Left hindlimb (tissue), 1 donor: ENCODE results near the gene DLEU7.

Experiments
- DNase-seq: peaks from one replicate; pipeline ENCODE4 v3.0.0-alpha.2; 2018

The DLEU7 gene

DNA sequence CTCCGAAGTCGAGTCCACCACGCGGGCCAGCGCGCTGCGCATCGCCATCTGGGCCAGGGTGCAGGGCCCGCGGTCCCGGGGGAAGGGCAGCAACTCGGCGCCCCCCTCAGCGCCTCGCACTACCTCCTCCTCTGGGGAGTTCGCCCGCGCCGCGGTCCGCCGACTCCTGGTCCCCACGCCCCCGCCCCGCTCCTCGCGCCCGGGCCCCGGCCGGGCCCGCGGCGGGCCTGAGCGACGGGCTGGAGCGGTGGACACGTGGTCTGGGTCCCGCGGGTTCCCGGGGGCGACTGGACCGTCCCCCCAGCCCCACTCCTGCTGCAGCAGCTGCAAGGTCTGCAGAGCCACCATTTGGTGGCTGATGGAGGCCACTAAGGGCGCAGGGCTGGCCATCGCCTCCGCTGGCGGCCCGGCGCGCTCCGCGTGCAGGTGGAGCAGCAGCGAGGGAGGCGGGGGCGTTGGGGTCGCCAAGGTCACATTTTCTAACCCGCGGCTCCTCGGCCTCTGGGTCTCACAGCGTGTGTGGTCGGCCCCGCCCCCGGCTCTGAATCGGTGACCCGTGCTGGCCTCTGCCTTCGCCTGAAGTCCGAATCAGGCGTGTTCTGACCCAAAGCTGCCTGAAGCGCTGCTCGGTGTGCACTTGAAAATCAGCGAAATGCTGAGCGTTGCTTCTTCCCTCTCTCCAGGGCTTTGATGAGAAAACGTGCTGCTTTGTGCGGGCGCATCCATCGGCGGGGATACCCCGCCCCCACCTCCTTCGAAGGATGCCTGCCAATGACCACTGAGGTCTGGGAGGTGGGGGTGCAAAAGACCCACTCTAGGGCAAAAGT lies at the start of gene DLEU7:
Gene DLEU7 (minus strand): TSS at position 436 of the 827 bp plus-strand sequence. CDS start 46 bp downstream, at position 390.
- DNase-seq = peak; percentile 40

DNA sequence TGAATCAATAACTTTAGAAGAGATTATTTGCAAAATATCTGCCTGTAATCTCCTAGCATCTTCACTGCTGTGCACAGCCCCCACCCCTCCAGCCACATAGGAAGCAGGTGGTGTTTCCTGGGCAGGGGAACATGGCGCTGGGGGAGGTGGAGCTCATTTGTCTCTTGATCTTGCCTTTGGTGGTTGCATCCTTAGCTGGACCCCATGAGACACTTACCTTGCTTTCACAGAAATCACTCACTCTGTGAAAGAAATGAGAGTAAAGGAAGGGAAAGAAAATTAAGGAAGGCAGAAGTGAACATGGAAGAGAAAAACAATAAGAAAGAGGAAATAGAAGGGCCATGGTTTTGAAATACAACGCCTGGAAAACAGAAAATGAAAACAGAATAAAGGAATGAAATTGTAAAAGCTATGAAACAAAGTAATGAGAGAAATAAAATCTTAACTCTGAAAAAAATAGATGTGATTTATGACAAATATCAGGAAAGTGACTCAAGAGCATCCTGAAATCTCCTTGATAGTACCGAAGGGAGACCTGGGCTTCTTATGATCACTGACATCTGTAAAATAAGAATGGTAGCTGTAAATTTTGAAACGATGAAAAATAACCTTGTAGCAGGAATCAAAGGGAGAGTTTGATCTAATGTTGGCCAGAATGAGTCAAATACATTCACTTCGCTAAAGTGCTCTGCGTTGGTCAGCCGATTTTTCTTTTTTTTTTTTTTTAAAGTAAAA lies 48.9 kb upstream of the DLEU7 start:
- no peak for DNase-seq

- DNase-seq = no peak
These were observed 47.7 kb upstream of the DLEU7 start for GRCh38 chr13:50891206-50891605.

- DNase-seq = no peak
These were observed 45.8 kb upstream of the DLEU7 start for GRCh38 chr13:50889317-50889716.

GRCh38 chr13:50888362-50888761 lies 44.9 kb upstream of the DLEU7 start:
- DNase-seq = no peak

DNA sequence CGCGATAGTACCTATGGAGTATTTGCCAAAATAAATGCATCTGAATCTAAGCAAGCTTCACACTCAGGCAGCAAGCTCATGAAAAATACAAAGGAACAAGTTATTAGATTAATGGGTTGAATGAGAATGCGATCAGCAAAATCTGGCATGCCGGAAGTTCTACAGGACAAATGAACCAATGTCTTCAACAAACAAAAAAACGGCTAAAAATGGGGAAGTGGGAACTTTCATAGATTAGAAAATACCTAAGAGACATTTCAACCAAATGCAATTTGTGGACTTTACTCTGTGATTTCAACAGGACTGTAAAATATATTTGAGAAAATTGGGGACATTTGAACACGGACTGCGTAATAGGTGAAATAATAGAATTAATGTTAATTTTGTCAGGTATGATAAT lies 43.7 kb upstream of the DLEU7 start:
- no peak for DNase-seq

- DNase-seq = no peak
These were observed 40.8 kb upstream of the DLEU7 start for GRCh38 chr13:50884265-50884664.

- DNase-seq = no peak
These were observed 40.2 kb upstream of the DLEU7 start for GRCh38 chr13:50883728-50884127.

DNA sequence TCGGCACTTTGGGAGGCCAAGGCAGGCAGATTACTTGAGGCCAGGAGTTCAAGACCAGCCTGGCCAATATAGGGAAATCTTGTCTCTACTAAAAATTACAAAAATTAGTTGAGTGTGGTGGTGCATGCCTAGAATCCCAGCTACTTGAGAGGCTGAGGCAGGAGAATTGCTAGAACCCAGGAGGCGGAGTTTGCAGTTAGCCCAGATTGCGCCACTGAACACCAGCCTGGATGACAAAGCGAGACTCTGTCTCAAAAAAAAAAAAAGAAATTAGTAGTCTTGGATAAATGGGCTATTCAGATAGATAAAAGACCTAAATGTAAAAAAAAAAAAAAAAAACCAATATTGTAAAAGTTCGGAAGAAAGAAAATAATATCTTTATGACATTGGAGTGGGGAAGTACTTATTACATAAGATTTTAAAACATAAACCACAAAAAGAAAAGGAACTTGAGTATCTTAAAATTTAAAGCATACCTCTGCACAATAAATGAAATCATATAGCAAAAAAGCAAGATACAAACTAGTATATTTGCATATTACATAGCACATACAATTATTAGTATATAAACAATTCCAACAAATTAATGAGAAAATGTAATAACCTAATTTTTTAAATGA lies 39.4 kb upstream of the DLEU7 start:
- DNase-seq = no peak

DNA sequence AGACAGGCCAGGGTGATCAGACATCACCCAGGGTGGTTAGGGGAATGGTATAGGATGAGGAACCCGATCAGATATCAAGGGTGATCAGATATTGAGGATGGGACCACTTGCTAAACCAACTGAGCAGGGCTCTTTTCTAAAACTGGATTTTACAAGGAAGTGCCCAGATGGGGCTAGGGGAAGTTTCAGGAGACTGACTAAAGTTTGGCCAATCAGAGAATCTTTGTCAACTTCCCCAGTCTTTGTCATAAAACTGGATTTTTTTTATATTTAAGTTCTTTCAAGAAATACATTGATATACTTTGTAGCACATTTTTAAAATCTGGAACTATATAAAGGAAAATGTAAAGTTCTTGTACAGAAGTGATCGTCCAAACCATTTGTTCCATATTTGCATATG lies 30.5 kb upstream of the DLEU7 start:
- DNase-seq = no peak

- DNase-seq = no peak
These were observed 30.0 kb upstream of the DLEU7 start for GRCh38 chr13:50873467-50873866.

DNA sequence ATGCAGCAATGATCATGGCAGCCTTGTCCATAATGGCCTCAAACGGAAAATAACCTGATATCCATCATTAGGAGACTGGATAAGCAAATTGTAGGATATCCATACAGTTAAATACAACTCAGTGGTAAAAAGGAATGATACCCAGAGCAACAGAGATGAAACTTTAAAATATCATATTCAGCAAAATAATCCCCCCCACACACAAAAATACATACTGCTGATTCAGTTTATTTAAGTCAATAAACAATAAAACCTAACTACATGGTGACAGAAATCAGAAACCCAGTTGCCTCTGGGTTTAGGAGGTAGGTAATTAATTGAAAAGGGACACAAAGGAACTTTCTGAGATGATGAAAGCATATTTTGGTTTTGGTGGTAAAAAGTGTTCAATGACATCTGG lies 27.9 kb upstream of the DLEU7 start:
- DNase-seq = no peak

- DNase-seq = no peak
These were observed 24.1 kb upstream of the DLEU7 start for GRCh38 chr13:50867637-50867945.

DNA sequence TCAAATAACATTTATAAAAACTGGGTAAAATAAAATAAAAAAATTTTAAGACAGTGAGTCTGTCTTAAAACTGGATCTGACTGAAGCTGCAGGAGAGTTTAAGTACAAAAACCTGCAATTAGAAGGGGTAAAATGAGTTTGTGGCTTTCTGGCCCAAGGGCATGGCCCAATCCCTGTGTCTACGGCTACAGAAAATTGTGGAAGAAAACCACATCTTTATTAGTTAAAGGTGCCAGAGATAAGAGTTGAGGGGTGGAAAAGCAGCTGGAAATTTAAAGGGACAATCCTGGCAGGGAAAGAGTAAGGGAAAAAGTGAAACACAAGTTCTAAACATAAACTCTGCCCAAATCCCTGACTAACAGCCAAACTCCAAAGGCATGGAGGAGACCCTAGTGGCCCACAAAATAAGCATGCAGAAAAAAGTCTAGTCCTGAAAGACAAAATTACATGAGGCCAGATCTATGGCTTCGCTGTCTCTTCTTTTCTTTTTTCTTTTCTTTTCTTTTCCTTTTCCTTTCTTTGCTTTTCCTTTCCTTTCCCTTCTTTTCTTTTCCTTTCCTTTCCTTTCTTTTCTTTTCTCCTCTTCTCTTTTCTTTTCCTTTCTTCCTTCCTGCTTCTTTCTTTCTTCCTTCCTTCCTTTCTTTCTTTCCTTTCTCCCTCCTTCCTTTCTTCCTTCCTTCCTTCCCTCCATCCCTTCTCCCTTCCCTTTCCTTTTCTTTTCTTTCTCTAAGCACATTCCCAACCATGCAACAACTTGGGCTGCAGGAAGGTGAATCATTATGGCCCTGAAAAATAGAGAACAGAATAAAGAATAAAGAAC lies 23.5 kb upstream of the DLEU7 start:
- DNase-seq = no peak

DNA sequence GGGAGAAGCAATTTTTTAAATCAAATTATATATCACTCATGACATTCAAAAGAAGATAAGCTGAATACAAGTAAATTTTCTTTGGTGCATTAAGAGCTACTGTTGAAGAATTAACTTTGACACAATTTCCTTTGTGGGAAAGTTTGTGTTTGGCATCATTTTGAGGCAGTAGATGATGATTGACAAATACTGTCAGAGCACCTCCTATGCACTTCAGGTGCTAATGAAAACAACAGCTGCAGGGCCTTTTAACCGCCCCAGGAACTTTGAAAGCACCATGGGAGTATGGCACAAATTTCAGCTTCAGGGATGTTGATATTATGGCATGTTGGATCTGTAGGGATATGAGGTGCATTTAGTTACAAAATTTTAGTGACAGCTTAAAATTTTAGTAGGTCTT lies 21.0 kb upstream of the DLEU7 start:
- DNase-seq = no peak

DNA sequence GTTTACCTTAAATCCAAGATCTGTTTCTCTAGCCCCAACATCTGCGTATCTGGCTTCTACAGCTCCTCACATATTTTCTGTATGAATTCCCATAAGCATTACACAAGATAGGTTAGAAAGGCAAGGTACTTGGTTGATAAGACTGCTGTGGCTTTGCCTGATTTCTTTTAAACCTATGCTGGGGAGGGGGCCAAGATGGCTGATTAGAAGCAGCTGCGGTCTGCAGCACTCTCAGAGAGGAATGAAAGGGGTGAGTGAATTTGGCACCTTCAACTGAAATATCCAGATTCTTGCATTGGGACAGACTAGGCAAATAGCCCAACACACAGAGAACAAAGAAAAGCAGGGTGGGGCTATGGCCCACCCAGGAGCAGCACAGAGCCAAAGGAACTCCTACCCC lies 12.2 kb upstream of the DLEU7 start:
- DNase-seq = no peak

GRCh38 chr13:50850445-50850844 lies 7.0 kb upstream of the DLEU7 start:
- no peak for DNase-seq

- DNase-seq = no peak
These were observed 4.0 kb upstream of the DLEU7 start for GRCh38 chr13:50847501-50847900.

GRCh38 chr13:50846861-50847475 lies 3.5 kb upstream of the DLEU7 start:
- no peak for DNase-seq

GRCh38 chr13:50845211-50845610 lies 1.7 kb upstream of the DLEU7 start:
- no peak for DNase-seq

- DNase-seq = no peak
These were observed 788 bp upstream of the DLEU7 start for GRCh38 chr13:50844084-50844875.

GRCh38 chr13:50842990-50843256 lies 569 bp downstream of the DLEU7 start:
- peak; percentile 27 for DNase-seq
